Mesenteric fat pad (tissue), 1 donor: Measurements from ENCODE around the gene TRHDE. TPM values are rescaled to one million over a fixed set of nuclear protein-coding genes. Genes with fewer than 3 reads are reported as not detected.
"Not testable (repeated sequence)": the region's sequence is repeated elsewhere in the genome, so short reads cannot be mapped to it uniquely, and the experiment has no call there.

Source experiments
- DNase-seq: peaks from one replicate; pipeline ENCODE4 v3.0.0-alpha.2; 2020; ENCODE audit warnings: low spot score
- total RNA-seq: library from RNA; stranded (reverse); fragmentation: NEBNext Ultra II Directional; extraction: Animal tissue kit (Norgen Biotek cat#: 25700); gene quantifications from one replicate; pipeline ENCODE4 v1.2.1, GENCODE V29; 2021
- donor health status: DM: yes; HTN: yes; CAD: no.

Gene TRHDE
- total RNA-seq, 1 donor from 2014 or later, result 14.5 TPM

GRCh38 chr12:72510772-72511171 lies 238.6 kb downstream of the TRHDE start:
- DNase-seq, result no peak

DNA sequence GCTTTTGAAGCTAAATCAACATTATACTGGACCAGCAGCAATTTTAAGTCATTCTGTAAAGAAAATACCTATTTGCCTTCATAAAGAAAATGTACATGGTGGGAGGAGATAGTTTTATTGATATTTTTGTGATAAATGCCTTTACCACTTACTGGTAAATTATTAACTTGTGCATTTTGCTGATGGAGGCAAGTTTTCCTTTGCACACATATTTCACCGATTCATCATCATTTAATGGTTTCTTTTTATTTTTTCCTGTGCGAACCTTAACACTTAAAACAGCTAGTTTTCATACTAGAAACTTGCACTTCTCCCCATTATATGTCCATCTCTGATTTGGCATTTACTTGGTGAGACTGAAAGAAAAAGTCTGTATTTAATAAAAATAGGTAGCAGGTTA lies 239.3 kb downstream of the TRHDE start:
- DNase-seq, result no peak

GRCh38 chr12:72511906-72512305 lies 239.7 kb downstream of the TRHDE start:
- no peak for DNase-seq

GRCh38 chr12:72520044-72520678 lies 248.0 kb downstream of the TRHDE start:
- DNase-seq, result not testable (repeated sequence)

DNA sequence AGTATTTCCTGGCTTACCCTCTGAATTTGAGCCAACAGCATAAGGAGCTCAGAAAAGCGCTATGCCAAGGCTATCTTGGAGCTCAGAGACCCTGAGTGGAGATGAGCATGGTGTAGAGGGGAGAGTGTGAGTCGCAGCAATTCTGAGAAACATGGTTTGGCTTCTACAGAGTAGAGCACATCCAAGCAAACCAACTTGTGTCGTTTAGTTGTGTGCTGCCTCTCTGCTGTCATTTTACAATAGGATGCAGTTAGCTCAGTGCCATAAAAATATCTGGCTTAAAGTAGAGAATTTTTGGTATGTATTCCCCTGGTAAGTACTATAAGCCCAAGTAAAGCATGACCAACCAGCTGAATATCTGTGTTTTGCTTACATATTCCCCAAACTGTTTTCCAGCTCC lies 249.2 kb downstream of the TRHDE start:
- no peak for DNase-seq

DNA sequence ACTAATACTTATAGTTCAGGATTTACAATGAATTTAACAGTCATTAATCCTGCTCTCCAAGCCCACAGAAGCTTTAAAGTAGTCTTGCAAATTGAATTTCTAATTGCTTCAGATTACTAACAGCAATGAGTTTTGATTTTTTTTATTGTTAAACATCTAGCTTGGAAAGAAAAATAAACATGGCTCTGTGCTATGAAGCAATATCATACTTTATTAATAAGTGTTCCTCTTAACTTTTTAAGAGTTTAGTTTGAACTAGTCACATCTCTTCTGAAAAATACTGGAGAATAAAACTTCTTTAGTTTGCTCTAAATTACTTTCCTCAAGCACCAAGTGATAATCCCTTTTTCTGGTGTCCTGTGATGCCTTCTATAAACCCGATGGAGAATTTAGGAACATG lies 250.2 kb downstream of the TRHDE start:
- no peak for DNase-seq

- DNase-seq, result no peak
Measured at GRCh38 chr12:72523754-72524153, 251.6 kb downstream of the TRHDE start.

DNA sequence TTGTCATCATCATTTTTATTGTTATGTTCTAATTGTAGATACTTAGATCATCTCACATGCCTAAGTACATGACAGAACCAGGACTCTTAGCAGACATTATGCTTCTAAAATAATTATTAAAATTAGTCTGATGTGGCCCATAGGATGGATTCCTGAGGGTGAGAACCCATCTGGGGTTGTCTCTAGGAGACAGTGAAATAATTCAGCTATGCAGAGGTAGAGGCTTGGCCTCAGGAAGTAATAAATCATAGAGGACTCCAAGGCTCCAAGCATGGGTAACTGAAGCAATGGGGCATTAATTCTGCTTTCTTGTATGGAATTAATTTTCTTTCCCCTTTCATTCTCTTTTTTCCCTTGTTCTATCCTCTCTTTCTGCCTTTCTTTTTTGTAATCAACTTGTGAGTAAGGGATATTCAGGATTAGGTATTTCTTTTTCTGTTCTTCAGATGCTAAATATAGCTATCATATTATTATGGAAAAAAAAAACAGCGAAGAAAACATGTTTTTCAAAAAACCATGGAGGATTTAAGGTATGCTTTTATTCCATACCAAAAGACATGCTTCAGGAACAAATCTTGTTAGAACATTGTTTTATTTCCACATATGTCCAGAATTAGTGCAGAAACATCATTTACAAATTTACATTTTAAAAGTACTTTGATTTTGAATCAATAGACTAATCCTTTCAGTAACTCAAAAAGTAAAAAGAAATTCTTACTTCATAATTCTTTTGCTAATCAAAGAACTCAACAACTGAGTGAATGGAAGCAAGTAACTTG lies 263.2 kb downstream of the TRHDE start:
- DNase-seq, result no peak

DNA sequence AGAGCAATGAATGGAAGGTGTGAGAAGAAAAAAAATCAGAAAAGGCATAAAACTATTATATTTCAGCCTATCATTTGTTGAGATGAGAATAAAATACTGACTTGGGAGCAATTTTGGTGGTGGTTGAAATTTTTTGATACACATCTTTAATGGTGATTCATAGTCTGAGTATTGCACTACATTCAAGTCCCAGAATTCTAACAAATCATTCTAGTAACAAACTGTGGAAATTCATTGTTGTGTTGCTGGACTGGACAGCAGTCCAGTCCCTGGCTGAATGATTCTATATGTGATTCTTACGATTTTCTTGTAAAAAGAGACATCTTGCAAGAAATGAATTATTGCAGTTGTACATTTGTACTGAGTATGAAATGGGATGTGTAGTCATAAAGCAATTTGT lies 268.6 kb downstream of the TRHDE start:
- no peak for DNase-seq

- no peak for DNase-seq
Measured at GRCh38 chr12:72543777-72544467, 271.8 kb downstream of the TRHDE start.

DNA sequence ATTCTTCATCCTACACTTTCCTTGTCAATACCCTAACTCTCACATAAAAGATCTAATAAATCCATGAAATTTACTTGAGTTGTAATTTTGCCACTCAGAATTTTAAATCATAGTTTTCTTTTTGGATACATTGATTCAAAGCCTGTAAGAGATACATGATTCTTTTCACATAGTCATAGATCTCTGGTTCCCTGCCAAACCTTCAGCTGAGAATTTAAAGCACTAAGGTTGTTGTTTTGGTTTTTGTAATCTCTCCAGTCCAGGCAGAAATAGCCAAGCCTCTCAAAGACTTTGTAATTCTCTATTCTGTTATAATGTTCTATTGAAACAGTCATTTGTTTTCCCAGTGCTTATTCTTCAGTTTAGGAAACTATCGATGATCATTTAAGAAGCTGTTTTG lies 273.9 kb downstream of the TRHDE start:
- DNase-seq, result no peak

GRCh38 chr12:72547573-72547972 lies 275.4 kb downstream of the TRHDE start:
- no peak for DNase-seq

- DNase-seq, result no peak
Measured at GRCh38 chr12:72549184-72549583, 277.0 kb downstream of the TRHDE start.

DNA sequence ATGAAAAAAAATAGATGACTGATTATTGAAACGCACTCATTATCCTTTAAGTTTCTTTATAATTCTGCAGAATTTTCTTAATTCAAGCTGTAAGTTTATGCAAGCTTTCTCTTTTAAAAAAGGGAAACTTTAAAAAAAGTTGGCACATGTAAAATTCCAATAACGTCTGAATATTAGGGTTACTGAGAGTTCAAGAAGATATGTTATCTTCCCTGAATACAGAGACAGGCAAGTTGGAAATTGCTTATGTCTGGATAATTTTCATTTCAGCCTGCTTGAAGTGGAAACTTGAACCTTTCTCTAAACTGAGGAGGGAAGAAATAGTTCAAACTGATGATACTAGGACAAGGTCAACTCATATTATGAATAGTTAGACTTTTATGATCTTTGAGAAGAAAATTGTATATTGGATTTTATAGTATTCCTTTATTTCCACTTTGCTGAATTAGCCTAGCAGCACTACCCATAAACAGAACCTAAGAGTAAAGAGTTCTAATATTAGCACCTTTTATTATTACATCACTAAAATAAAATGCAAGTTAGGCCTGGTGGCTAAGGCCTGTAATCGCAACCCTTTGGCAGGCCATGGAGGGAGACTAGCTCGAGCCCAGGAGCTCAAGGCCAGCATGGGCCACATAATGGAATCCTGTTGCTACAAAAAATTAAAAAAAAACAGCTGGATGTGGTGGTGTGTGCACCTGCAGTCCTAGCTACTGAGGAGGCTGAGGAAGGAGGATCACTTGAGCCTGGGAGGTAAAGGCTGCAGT lies 288.0 kb downstream of the TRHDE start:
- no peak for DNase-seq

- no peak for DNase-seq
Measured at GRCh38 chr12:72570601-72571000, 298.4 kb downstream of the TRHDE start.

DNA sequence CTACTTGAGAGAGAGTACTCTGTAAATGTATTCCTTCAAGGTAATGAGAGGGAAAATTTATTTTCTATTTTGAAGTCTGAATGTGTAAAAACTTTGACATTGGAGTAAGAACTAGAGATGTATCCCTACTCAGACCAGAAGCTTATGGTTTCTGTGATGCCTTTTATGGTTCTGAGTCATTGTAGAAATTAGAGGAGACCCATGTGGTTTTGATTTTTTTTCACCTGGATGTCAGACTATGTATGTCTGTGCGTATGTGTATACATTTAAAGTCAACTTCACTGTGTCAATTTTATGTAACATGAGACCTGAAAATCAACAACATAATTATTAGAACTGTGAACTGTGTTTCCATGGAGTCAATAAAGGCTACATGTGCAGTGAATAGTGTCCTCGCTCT lies 302.0 kb downstream of the TRHDE start:
- no peak for DNase-seq

DNA sequence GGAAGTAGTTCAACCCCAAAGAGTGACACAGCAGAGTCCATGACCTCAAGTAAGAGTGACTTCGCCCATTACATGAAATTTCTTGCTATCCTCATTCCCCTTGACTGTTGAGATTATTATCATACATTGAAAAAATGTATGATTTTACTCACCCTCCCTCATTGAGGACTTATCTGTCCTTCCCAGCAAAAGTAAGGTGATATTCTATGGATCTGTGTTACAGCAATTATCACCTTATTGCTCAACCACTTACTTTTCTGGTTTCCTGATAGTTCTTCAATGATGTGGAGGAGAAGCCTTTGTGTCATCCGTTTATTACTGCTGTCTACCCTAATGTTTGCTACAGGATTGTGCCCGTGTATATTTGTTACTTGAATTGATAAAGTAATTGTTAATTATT lies 306.2 kb downstream of the TRHDE start:
- DNase-seq, result no peak

- no peak for DNase-seq
Measured at GRCh38 chr12:72586456-72586855, 314.3 kb downstream of the TRHDE start.

GRCh38 chr12:72602581-72602980 lies 330.4 kb downstream of the TRHDE start:
- no peak for DNase-seq

- DNase-seq, result no peak
Measured at GRCh38 chr12:72605975-72606374, 333.8 kb downstream of the TRHDE start.

DNA sequence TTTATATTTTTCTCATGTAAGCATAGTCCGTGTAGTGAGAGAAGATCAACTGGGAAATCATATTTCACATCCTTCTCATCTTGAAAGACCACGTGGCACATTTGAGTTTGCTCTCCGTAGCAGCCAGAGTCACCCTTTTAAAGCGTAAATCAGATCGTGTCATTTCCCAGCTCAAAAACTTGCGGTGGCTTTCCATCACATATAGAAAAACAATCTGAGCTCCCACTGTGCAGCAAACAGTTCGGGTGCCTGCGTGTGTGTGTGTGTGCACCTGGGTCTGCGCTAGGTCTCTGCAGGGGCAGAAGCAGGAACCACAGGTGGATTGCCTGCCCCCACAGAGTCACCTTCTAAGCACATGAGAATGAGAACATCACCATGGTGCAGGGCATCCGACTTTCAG lies 338.2 kb downstream of the TRHDE start:
- DNase-seq, result no peak
